Nephron progenitor cell (in vitro differentiated cells): Measurements from ENCODE around the gene IGFBPL1.
A peak's percentile ranks its signal among the peaks of the same experiment; 100 is the strongest.

Experiments used
- DNase-seq: peaks from one replicate; pipeline ENCODE4 v3.0.0; 2021
- H3K27ac Mint-ChIP-seq: 2 replicates; pipeline ENCODE4 v1.8.0; 2021; ENCODE audit warnings: mild to moderate bottlenecking, moderate library complexity, mixed read lengths
- H3K27me3 Mint-ChIP-seq: 2 replicates; pipeline ENCODE4 v1.8.0; 2021; ENCODE audit warnings: mild to moderate bottlenecking, low read depth, mixed read lengths; ENCODE audit not compliant: poor library complexity
- H3K36me3 Mint-ChIP-seq: 2 replicates; pipeline ENCODE4 v1.8.0; 2021; ENCODE audit warnings: low read depth, mixed read lengths
- H3K4me1 Mint-ChIP-seq: 2 replicates; pipeline ENCODE4 v1.8.0; 2021; ENCODE audit warnings: mixed read lengths
- H3K4me3 Mint-ChIP-seq: 2 replicates; pipeline ENCODE4 v1.8.0; 2021; ENCODE audit warnings: mild to moderate bottlenecking, moderate library complexity, mixed read lengths
- H3K9me3 Mint-ChIP-seq: 2 replicates; pipeline ENCODE4 v1.8.0; 2021; ENCODE audit warnings: mild to moderate bottlenecking, moderate library complexity, mixed read lengths
- CTCF ChIP-seq: fragments of 200-600 bp; sonication (generic); IDR thresholded peaks from 2 replicates; pipeline ENCODE4 v1.5.0; 2021; ENCODE audit warnings: antibody characterized with exemption

IGFBPL1 gene

GRCh38 chr9:38445154-38446043 lies 21.1 kb upstream of the IGFBPL1 start:
- Mint-ChIP-seq H3K4me3 (no peak overlapping the region), H3K4me1 (peaks cover 14% of the 10 kb centered on the region), H3K36me3 (no peaks in the 10 kb centered on the region), H3K27me3 (peaks cover 15% of the 10 kb centered on the region), H3K27ac (no peak overlapping the region), H3K9me3 (peaks cover 7% of the 10 kb centered on the region)
- no peak for TF ChIP-seq CTCF
- no peak for DNase-seq

GRCh38 chr9:38443597-38443996 lies 19.3 kb upstream of the IGFBPL1 start:
- peaks cover 14% of the 10 kb centered on the region for H3K4me1 Mint-ChIP-seq
- no peaks in the 10 kb centered on the region for H3K36me3 Mint-ChIP-seq
- H3K27me3 Mint-ChIP-seq = peaks cover 21% of the 10 kb centered on the region
- no peak for TF ChIP-seq CTCF
- H3K4me3 Mint-ChIP-seq = no peak overlapping the region
- no peak for DNase-seq
- no peak overlapping the region for H3K27ac Mint-ChIP-seq
- no peaks in the 10 kb centered on the region for H3K9me3 Mint-ChIP-seq

DNA sequence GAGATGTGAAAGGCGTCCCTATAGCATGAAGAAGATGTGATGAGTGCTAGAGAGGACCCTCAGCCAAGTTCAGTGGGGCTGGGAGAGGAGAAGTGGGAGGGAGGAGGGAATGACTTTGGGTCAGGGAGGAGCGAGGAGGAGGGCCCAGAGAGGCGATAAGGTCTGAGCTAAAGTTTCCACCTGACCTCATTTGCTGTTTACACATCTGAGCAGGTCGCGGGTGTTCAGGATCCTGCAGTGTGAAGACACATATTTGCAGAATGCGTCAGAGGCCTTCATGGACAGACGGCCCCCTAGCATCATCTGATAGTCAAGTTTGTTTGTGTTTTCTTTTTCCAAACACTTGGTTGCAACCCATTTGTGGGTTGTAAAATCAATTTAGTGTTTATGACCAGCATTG lies 18.9 kb upstream of the IGFBPL1 start:
- TF ChIP-seq CTCF = no peak
- H3K27ac Mint-ChIP-seq = peak overlapping the region; percentile 20
- peaks cover 18% of the 10 kb centered on the region for H3K27me3 Mint-ChIP-seq
- no peaks in the 10 kb centered on the region for H3K9me3 Mint-ChIP-seq
- H3K4me3 Mint-ChIP-seq = no peak overlapping the region
- no peak for DNase-seq
- H3K36me3 Mint-ChIP-seq = no peaks in the 10 kb centered on the region
- H3K4me1 Mint-ChIP-seq = peaks cover 14% of the 10 kb centered on the region

- no peak for TF ChIP-seq CTCF
- Mint-ChIP-seq H3K27me3 (peaks cover 12% of the 10 kb centered on the region), H3K4me3 (no peak overlapping the region), H3K36me3 (no peaks in the 10 kb centered on the region), H3K4me1 (peaks cover 14% of the 10 kb centered on the region), H3K9me3 (no peaks in the 10 kb centered on the region), H3K27ac (peak overlapping the region; percentile 20)
- DNase-seq = no peak
Measured at GRCh38 chr9:38442473-38443096, 18.3 kb upstream of the IGFBPL1 start.

GRCh38 chr9:38441347-38442085 lies 17.3 kb upstream of the IGFBPL1 start:
- Mint-ChIP-seq H3K27me3 (peaks cover 10% of the 10 kb centered on the region), H3K27ac (no peak overlapping the region), H3K4me3 (no peak overlapping the region)

More at GRCh38 chr9:38441347-38442085, 17.3 kb upstream of the IGFBPL1 start:
- no peak for TF ChIP-seq CTCF
- DNase-seq = no peak
- peaks cover 14% of the 10 kb centered on the region for H3K4me1 Mint-ChIP-seq
- H3K36me3 Mint-ChIP-seq = no peaks in the 10 kb centered on the region
- H3K9me3 Mint-ChIP-seq = no peaks in the 10 kb centered on the region
